SU-DHL-6 (cell line): ENCODE data around the gene CALML4.
A peak's percentile ranks its signal among the peaks of the same experiment; 100 is the strongest.

Experiments used
- H2AFZ ChIP-seq: fragments of 200-600 bp; sonication (generic); 2 replicates; pipeline ENCODE4 v1.6.1; 2014; ENCODE audit warnings: low read depth, mild to moderate bottlenecking, moderate library complexity, mixed read lengths, antibody characterized with exemption, low read length; ENCODE audit not compliant: severe bottlenecking
- H3F3A ChIP-seq: fragments of 200-600 bp; shearing (Covaris generic); 2 replicates; pipeline ENCODE4 v1.6.0; 2016; ENCODE audit warnings: antibody characterized with exemption, mild to moderate bottlenecking; ENCODE audit not compliant: insufficient read depth
- H3K27ac ChIP-seq: fragments of 200-600 bp; sonication (generic); 2 replicates; pipeline ENCODE4 v1.5.1; 2016; ENCODE audit warnings: low read depth, mild to moderate bottlenecking, low read length, moderate library complexity, mixed read lengths
- H3K27me3 ChIP-seq: fragments of 200-600 bp; sonication (generic), shearing (Covaris generic); 2 replicates; pipeline ENCODE4 v1.6.0; 2014; ENCODE audit warnings: mild to moderate bottlenecking, low read length
- H3K36me3 ChIP-seq: fragments of 200-600 bp; sonication (generic); 2 replicates; pipeline ENCODE4 v1.6.1; 2014; ENCODE audit warnings: mild to moderate bottlenecking, low read length, mixed read lengths
- H3K4me2 ChIP-seq: fragments of 300-600, 200-600 bp; shearing (Covaris generic), sonication (generic); 2 replicates; pipeline ENCODE4 v1.6.0; 2014; ENCODE audit warnings: low read length, low read depth, mild to moderate bottlenecking; ENCODE audit not compliant: poor library complexity, severe bottlenecking
- H3K4me3 ChIP-seq: fragments of 200-600 bp; sonication (generic); 2 replicates; pipeline ENCODE4 v1.5.1; 2014; ENCODE audit warnings: antibody characterized with exemption, low read length, mild to moderate bottlenecking, mixed read lengths; ENCODE audit not compliant: insufficient read depth, poor library complexity, severe bottlenecking
- H3K79me2 ChIP-seq: fragments of 200-600 bp; sonication (generic); 2 replicates; pipeline ENCODE4 v1.6.1; 2014; ENCODE audit warnings: mild to moderate bottlenecking, low read length, moderate library complexity; ENCODE audit not compliant: insufficient read depth
- H3K9ac ChIP-seq: fragments of 200-600 bp; sonication (generic); 2 replicates; pipeline ENCODE4 v1.7.0; 2014; ENCODE audit warnings: mild to moderate bottlenecking, low read length
- H3K9me2 ChIP-seq: fragments of 200-600 bp; sonication (generic); replicated peaks from 2 replicates; pipeline ENCODE4 v1.6.1; 2014; ENCODE audit warnings: low read length; ENCODE audit not compliant: insufficient read depth
- H3K9me3 ChIP-seq: fragments of 200-600 bp; sonication (generic); 2 replicates; pipeline ENCODE4 v1.6.1; 2014; ENCODE audit warnings: low read length, mixed read lengths; ENCODE audit not compliant: insufficient read depth
- H4K20me1 ChIP-seq: fragments of 200-600 bp; sonication (generic); 2 replicates; pipeline ENCODE4 v1.6.1; 2014; ENCODE audit warnings: low read depth, mild to moderate bottlenecking, antibody characterized with exemption, low read length, moderate library complexity, mixed read lengths
- CTCF ChIP-seq: fragments of 200-600 bp; sonication (generic); IDR thresholded peaks from one replicate; pipeline ENCODE4 v1.5.1; 2017; ENCODE audit warnings: antibody characterized with exemption, mild to moderate bottlenecking, low read length, moderate library complexity; ENCODE audit not compliant: insufficient read depth, poor library complexity, severe bottlenecking
- EZH2phosphoT487 ChIP-seq: fragments of 200-600 bp; sonication (generic), shearing (Covaris generic); conservative IDR thresholded peaks from 2 replicates; pipeline ENCODE4 v1.6.1; 2018; ENCODE audit warnings: mild to moderate bottlenecking, antibody characterized with exemption, low read length, moderate library complexity, mixed read lengths

Gene CALML4

GRCh38 chr15:68208136-68208535 is 3.0 kb upstream of the CALML4 start:
- Histone ChIP-seq H3K27me3 (no peaks in the 10 kb centered on the region), H3K9me3 (no peaks in the 10 kb centered on the region), H3K36me3 (no peaks in the 10 kb centered on the region), H3K4me3 (no peak overlapping the region), H3K79me2 (peaks cover 25% of the 10 kb centered on the region), H3K4me2 (peak overlapping the region; percentile 54), H3K27ac (peak overlapping the region; percentile 93), H3F3A (peaks cover 8% of the 10 kb centered on the region), H3K9ac (peak overlapping the region; percentile 53; the same call in 1 of the 2 replicates), H3K9me2 (no peaks in the 10 kb centered on the region), H4K20me1 (no peaks in the 10 kb centered on the region), H2AFZ (no peak overlapping the region)
- TF ChIP-seq CTCF: no peak
- TF ChIP-seq EZH2phosphoT487: no peak

GRCh38 chr15:68207176-68207935 is 2.2 kb upstream of the CALML4 start:
- Histone ChIP-seq H3K9me3 (no peaks in the 10 kb centered on the region), H3K4me3 (no peak overlapping the region), H3K27me3 (no peaks in the 10 kb centered on the region), H3K9ac (no peak overlapping the region), H3K4me2 (no peak overlapping the region), H3K27ac (no peak overlapping the region), H3K36me3 (no peaks in the 10 kb centered on the region), H4K20me1 (no peaks in the 10 kb centered on the region), H3K9me2 (no peaks in the 10 kb centered on the region), H3K79me2 (peaks cover 25% of the 10 kb centered on the region), H2AFZ (no peak overlapping the region), H3F3A (peaks cover 7% of the 10 kb centered on the region)
- TF ChIP-seq EZH2phosphoT487: no peak
- TF ChIP-seq CTCF: no peak

GRCh38 chr15:68206711-68207151 is 1.6 kb upstream of the CALML4 start:
- TF ChIP-seq CTCF (no peak), EZH2phosphoT487 (no peak)
- Histone ChIP-seq H3K9ac (no peak overlapping the region), H3F3A (peaks cover 5% of the 10 kb centered on the region), H3K9me3 (no peaks in the 10 kb centered on the region), H3K9me2 (no peaks in the 10 kb centered on the region), H4K20me1 (no peaks in the 10 kb centered on the region), H3K36me3 (no peaks in the 10 kb centered on the region), H2AFZ (no peak overlapping the region), H3K27me3 (no peaks in the 10 kb centered on the region), H3K79me2 (peaks cover 25% of the 10 kb centered on the region), H3K4me3 (no peak overlapping the region), H3K4me2 (no peak overlapping the region), H3K27ac (no peak overlapping the region)
